Measurements from ENCODE around the gene OR4D5.

Gene OR4D5

GRCh38 chr11:123939317-123939716 is at the start of gene OR4D5:
Gene OR4D5 (plus strand): TSS chr11:123939617. CDS start chr11:123939617, 0 bp downstream.
- no peak for DNase-seq (ENCODE audit: low read depth in 2 of 2)

DNA sequence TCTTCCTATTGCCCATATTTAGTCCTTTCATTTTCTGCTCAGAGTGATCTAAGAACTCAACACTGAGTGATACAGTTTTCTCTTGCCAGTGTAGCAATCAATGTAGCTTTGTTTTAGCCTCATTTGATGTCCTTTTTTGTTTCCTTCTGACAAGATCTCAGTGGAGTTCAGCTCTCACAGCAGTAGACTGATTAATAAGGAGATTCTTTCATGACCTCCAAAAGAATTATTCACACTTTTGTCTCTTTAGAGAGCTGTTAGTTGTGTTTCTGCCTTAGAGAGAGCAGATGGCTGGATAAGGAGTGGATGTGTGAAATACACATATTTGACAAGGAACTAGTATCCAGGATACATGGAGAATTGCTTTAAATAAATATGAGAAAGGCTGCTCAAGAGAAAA is 47.4 kb upstream of the OR4D5 start:
- no peak for DNase-seq (ENCODE audit: low read depth in 2 of 2)

DNA sequence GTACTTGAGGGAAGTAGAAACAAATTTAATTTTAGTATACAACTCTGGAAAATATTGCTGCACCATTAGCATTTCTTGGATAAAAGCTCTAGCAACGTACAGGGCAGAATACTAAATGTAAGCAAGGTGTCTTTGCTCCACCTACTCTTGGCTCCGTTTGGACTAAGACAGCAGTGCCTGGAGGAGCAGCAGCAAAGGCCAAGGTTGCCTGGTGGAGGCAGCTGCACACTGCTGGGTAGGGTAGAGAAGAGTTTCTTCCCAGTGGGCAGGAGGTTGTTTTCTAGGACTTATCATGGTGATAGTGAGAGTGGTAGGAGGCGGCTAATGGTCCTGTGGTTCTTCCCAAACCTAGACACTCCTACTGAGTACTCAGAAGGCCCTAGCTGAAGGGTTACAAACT is 39.6 kb upstream of the OR4D5 start:
- no peak for DNase-seq (ENCODE audit: low read depth in 2 of 2)

DNA sequence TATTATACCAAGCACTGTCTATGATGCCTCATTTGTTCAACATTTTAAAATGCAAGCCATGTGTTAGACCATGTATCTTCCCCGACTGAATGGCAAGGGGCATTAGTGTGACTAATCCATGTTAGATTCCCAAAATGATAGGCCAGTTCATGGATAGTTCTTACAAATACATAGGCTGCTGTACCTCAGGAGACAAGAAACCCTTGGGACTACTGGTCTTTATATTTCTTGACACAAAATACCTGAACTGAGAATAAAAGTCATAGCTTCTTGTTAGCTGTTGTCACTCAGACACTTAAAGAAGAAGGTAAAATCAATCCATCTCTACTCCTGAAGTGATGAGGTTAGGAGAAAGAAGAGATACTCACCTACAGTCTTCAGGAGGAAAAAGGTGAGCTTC is 37.5 kb upstream of the OR4D5 start, which contains the start of gene OR8D4:
Gene OR8D4 (plus strand): TSS at position 301 of the 400 bp plus-strand sequence. CDS start 4,265 bp downstream, outside the sequence.
- DNase-seq (ENCODE audit: low read depth in 2 of 2), result no peak

DNA sequence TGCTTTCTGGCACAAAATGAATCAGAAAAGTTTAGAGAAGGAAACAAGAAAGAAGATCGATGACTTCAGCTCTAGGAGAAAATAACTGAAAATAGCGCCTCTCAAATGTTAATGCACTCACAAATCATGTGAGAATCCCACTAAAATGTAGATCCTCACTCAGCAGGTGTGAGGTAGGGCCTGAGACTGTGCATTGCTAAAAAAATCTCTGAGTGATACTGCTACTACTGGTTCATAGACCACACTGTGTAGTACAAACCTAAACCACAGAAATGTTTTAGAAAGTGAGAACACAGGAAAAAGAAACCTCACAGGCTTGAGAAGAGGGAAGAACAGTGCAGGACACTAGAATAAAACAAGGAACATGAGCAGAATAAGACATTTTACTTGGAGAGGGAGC is 35.5 kb upstream of the OR4D5 start:
- no peak for DNase-seq (ENCODE audit: low read depth in 2 of 2)

DNA sequence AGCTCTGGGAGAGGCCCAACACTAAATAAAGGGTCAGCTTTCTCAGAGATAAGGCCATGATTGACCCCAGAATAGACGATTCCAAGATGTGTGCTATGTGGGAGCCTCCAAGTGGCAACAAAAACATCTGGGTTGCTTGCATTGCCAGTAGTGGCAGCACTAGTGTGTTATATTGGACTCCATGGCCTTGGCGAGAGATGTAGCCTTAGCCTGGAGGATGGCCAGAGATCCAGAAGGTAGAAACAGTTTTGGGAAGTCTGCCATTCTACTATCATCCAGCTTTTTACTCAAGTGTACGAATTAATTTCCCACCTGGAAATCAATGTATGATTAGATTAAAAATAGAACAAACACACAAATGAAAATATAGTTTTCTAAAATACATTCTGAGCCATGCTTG is 34.5 kb upstream of the OR4D5 start:
- no peak for DNase-seq (ENCODE audit: low read depth in 2 of 2)

GRCh38 chr11:123905826-123906225 is 33.6 kb upstream of the OR4D5 start:
- DNase-seq (ENCODE audit: low read depth in 2 of 2), result no peak

- DNase-seq (ENCODE audit: low read depth in 2 of 2), result no peak
Measured at GRCh38 chr11:123920943-123921342, 18.5 kb upstream of the OR4D5 start.

- DNase-seq (ENCODE audit: low read depth in 2 of 2), result no peak
Measured at GRCh38 chr11:123924027-123924426, 15.4 kb upstream of the OR4D5 start.

- no peak for DNase-seq (ENCODE audit: low read depth in 2 of 2)
Measured at GRCh38 chr11:123942413-123942812, 3.0 kb downstream of the OR4D5 start.

GRCh38 chr11:123943738-123944137 is 4.3 kb downstream of the OR4D5 start, which contains the start of gene OR6T1:
Gene OR6T1 (minus strand): TSS chr11:123943838. CDS start chr11:123943838, 0 bp downstream.
- no peak for DNase-seq (ENCODE audit: low read depth in 2 of 2)

DNA sequence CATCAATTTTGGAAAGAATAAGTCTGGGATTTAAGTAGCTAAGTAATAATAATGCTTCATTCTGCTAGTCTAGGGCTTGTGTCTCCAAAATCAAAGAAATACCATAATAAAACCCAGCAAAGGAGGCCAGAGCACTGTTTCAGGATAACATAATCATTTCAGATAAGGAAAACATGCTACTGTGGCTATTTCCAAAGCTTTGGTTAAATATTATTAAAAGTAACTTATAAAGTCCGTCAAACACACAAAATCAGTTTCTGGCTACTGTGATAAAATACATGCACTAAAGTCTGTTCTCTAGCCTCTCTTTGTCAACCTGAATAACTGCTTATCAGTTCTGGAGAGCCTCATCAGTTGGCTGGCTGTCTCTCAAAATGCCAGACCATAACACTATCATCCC is 5.7 kb downstream of the OR4D5 start:
- DNase-seq (ENCODE audit: low read depth in 2 of 2), result no peak

DNA sequence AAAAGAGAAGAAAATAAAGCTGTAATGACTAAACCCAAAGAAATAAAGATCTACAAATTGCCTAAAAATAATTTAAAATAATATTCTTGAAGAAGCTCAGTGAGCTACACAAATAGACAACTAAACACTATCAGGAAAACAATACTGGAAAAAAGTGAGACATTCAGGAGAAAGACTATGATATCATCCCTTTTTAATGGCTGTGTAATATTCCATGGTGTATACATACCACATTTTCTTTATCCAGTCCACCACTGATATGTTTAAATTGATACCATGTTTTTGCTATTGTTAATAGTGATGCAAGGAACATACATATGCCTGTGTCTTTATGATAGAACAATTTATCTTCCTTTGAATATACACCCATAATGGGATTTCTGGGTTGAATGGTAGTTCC is 17.3 kb downstream of the OR4D5 start:
- no peak for DNase-seq (ENCODE audit: low read depth in 2 of 2)

DNA sequence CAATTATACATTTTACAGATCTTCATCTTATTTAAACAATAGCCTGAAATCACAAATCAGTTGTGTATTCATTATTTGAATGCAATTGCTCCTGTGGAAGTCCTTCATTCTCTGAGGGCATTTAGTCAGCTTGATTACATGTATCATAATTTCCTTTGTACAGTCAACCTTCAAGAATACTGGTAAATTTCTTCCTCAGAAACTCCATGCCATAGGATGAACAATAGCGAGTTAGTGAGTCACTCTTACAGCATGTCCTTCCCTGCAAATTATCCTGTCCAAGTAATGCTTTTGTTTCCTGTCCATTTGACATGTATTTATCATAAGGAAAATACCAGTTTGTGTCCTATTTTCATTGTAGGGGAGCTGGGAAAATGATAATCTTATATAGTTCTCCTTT is 34.4 kb downstream of the OR4D5 start:
- no peak for DNase-seq (ENCODE audit: low read depth in 2 of 2)

- no peak for DNase-seq (ENCODE audit: low read depth in 2 of 2)
Measured at GRCh38 chr11:123976770-123977560, 37.5 kb downstream of the OR4D5 start.

- no peak for DNase-seq (ENCODE audit: low read depth in 2 of 2)
Measured at GRCh38 chr11:123977731-123978347, 38.4 kb downstream of the OR4D5 start, which contains the start of gene OR10S1. Gene OR10S1 (minus strand): TSS chr11:123977781. CDS start chr11:123977664, 117 bp downstream.

DNA sequence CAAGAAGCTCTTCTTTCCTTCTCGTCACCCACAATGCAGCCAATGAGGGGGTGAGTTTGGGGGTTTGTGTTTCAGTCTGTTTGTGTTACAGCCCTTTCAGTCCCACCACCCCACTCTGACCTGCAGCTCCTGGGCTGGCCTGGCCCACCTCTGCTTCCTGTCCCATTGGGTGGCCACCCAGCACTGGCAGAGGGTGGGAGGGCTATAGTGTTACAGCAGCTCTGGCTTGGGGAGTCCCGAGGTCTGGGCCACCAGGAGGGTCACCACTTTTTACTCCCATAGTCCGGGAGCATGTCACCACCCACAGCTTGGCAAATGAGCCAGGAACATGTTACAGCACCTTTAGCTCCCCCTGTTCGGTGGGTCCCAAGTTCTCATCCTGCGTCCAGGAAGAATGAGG is 39.9 kb downstream of the OR4D5 start:
- no peak for DNase-seq (ENCODE audit: low read depth in 2 of 2)
